BE2C (cell line): ENCODE measurements around the gene MFAP2.

Experiments
- DNase-seq: peaks from one replicate; pipeline ENCODE4 v3.0.0-alpha.2; 2020
- H3K27me3 ChIP-seq: fragments of 250-450 bp; sonication (Bioruptor Pico); 2 replicates; pipeline ENCODE4 v1.5.1; 2020; ENCODE audit warnings: mild to moderate bottlenecking
- H3K36me3 ChIP-seq: fragments of 250-450 bp; sonication (Bioruptor Pico); 2 replicates; pipeline ENCODE4 v1.5.1; 2020; ENCODE audit warnings: mild to moderate bottlenecking
- H3K4me1 ChIP-seq: fragments of 250-450 bp; sonication (Bioruptor Pico); 2 replicates; pipeline ENCODE4 v1.5.1; 2020
- H3K4me3 ChIP-seq: 2 replicates; pipeline ENCODE4 v1.5.1; 2011; ENCODE audit warnings: low read depth, low read length
- H3K9me3 ChIP-seq: fragments of 250-450 bp; sonication (Bioruptor Pico); 2 replicates; pipeline ENCODE4 v1.5.1; 2020
- TF ChIP-seq, protein P1 (sequence below): IDR thresholded peaks from 2 replicates; pipeline ENCODE4 v1.5.1; 2012; ENCODE audit warnings: mild to moderate bottlenecking, low read depth, low read length

Gene MFAP2

DNA sequence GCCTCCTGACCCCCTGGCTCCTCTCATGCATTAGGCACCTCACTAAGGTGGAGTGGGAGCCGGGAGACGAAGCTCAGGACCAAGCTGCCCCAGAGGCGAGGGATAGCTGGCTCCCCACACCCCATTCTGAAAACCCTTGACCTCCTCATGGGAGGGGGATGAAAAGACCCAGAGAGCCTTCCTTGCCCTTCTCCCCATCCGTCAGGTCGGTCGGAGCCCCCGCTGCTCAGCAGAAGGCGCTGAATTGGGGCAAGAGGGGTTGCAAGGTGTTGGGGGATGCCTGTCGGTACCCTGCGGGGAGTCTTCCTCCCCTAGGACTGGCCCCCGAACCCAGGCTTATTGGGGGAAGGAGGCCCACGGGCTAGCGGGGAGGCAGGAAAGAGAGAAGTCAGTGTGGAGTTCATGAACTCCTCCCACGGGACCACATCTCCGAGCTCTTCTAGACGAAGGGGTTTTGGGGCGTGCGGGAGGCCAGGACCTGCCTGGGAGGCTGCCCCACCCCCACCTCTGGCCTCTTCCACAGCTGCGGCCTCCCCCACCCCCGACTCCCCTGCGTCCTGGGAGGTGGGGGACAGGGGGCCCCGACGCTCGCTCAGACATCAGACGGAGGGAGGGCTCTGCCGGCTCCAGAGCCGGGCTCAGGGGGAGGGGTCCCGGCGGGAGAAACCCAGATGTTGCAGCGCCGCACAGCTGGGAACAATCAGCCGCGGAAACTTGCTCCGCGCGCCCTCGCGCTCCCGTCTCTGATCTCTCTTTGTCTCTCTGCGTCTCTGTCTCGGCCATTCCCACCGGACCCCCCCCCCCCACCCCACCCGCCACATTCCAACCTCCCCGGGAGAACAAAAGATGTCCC lies 719 bp downstream of the MFAP2 start:
- DNase-seq: no peak
- peak overlapping the region; percentile 40 for H3K4me3 ChIP-seq
- peaks cover 6% of the 10 kb centered on the region for H3K4me1 ChIP-seq
- H3K36me3 ChIP-seq: no peaks in the 10 kb centered on the region
- no peaks in the 10 kb centered on the region for H3K27me3 ChIP-seq
- H3K9me3 ChIP-seq: no peaks in the 10 kb centered on the region
- TF ChIP-seq, protein P1, sequence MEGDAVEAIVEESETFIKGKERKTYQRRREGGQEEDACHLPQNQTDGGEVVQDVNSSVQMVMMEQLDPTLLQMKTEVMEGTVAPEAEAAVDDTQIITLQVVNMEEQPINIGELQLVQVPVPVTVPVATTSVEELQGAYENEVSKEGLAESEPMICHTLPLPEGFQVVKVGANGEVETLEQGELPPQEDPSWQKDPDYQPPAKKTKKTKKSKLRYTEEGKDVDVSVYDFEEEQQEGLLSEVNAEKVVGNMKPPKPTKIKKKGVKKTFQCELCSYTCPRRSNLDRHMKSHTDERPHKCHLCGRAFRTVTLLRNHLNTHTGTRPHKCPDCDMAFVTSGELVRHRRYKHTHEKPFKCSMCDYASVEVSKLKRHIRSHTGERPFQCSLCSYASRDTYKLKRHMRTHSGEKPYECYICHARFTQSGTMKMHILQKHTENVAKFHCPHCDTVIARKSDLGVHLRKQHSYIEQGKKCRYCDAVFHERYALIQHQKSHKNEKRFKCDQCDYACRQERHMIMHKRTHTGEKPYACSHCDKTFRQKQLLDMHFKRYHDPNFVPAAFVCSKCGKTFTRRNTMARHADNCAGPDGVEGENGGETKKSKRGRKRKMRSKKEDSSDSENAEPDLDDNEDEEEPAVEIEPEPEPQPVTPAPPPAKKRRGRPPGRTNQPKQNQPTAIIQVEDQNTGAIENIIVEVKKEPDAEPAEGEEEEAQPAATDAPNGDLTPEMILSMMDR: no peak

DNA sequence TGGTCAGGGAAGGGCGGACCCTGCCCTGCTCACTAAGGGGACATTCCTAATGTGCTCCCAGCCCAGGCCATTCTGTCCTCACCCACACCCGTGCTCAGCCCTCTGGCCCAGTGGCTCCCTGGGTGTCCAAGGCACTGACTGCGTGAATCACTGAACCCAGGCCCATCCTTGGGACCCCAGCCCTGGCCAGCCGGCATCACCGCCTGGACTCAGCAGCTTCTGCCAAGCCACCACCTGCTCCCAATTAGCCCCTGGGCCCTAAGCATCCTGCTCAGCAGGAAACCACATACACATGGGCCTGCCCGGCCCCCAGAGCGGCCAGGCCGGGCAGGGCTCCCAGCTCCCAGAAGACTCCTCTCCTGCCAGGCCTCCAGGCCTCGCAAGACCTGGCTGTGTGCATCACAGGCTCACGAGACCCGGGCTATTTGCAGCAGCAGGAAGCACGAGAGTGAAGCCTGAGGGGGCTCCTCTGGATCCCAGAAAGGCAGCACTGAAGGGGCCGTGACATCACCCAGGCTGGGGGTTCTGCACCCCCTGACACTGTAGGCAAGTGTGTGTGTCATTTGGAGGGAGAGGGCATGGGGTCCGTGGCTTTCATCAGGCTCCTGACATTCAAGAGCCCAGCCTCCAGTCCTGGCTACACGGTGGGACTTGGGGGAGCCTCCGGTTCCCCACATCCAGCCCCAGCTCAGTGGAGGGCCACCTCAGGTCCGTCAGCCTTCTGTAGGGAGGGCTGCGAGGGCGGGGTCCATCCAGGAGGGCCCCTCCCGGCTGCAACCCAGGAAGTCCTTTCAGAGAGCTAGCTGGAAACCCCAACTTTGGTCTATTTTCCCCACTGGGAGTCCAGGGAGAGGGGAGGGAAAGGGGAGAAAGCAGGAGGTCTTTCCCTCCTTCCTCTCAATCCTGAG lies 1.6 kb downstream of the MFAP2 start:
- H3K36me3 ChIP-seq: no peaks in the 10 kb centered on the region
- DNase-seq: peak; percentile 68
- no peaks in the 10 kb centered on the region for H3K27me3 ChIP-seq
- H3K4me1 ChIP-seq: peaks cover 6% of the 10 kb centered on the region
- H3K9me3 ChIP-seq: no peaks in the 10 kb centered on the region
- peak overlapping the region; percentile 40 for H3K4me3 ChIP-seq
- TF ChIP-seq, protein P1: no peak

DNA sequence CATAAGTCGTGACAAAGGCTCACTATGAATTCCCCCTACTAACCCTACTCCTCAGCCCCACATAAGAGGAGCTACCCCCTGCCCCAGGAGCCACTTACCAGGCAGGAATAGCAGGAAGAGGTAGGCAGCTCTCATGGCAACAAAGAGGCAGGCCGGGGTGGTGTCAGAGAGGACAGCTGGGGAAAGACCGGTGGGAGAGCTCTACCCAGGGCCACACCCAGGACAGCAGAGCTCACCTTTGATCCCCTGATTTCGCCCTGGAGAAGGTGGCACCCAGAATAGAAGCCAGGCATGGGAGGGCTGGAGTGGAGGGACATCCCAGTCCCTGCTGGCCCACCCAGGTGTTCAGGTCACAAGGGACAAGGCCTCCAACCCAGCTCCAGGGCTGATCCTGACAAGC lies 2.3 kb downstream of the MFAP2 start:
- Histone ChIP-seq H3K9me3 (no peaks in the 10 kb centered on the region), H3K4me3 (no peak overlapping the region), H3K4me1 (peaks cover 6% of the 10 kb centered on the region), H3K27me3 (no peaks in the 10 kb centered on the region), H3K36me3 (no peaks in the 10 kb centered on the region)
- no peak for DNase-seq
- TF ChIP-seq, protein P1: no peak

DNA sequence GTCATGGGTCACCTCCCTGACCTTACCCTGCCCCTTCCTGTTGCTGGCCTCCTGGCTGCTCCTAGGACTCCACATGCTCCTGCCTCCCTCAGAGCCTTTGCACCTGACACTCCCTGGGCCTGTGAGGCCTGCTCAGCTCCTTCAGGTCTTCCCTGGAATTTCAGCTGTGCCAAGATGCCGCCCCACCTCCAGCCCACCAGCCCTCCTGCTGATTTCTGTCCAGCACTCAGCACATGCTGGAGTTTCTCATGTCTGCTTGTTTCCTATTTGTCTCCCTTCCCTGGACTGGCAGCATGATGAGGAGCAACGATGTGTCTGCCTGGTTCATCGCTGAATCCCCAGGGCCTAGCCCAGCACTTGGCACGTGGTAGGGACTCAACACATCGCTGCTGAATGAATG lies 3.0 kb downstream of the MFAP2 start:
- Histone ChIP-seq H3K36me3 (no peaks in the 10 kb centered on the region), H3K4me1 (peaks cover 6% of the 10 kb centered on the region), H3K4me3 (no peak overlapping the region), H3K9me3 (no peaks in the 10 kb centered on the region), H3K27me3 (no peaks in the 10 kb centered on the region)
- DNase-seq: no peak
- TF ChIP-seq, protein P1: no peak

DNA sequence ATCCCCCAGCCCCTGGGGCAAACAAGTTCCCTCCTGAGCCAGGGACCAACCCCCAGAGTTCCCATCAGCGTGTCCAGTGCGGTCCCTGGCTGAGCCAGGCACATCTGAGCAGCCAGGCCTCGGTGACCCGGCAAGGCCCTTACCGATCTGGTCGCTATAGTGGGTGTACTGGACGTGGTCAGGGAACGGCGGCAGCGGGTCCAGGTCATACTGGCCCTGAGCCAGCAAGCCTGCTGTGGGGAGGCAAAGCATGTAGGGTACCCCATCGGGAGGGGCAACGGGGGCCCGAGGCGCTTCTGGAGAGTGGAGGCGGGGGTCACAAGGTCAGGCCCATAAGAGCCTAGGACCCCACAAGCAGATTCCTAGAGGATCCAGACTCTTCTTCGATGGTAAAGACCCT lies 3.5 kb downstream of the MFAP2 start:
- Histone ChIP-seq H3K27me3 (no peaks in the 10 kb centered on the region), H3K9me3 (no peaks in the 10 kb centered on the region), H3K4me3 (no peak overlapping the region), H3K36me3 (no peaks in the 10 kb centered on the region), H3K4me1 (peaks cover 6% of the 10 kb centered on the region)
- TF ChIP-seq, protein P1: no peak
- no peak for DNase-seq
